Ascending aorta (tissue), 2 donors: ENCODE measurements around the gene HDAC10. TPM values are rescaled to one million over a fixed set of nuclear protein-coding genes. Genes with fewer than 3 reads are reported as not detected.

Experiments
- DNase-seq, 2 donors: peaks; one replicate each; pipeline ENCODE4 v3.0.0-alpha.2; 2019; ENCODE audit warnings: low spot score in 2 of 2
- H3K27ac ChIP-seq, 2 donors: fragments of 200-600 bp; sonication (generic); one replicate each; pipeline ENCODE4 v1.5.1; 2016 to 2017; ENCODE audit warnings: mild to moderate bottlenecking in 1 of 2
- H3K27me3 ChIP-seq: fragments of 200-600 bp; sonication (generic); one replicate; pipeline ENCODE4 v1.5.1; 2017
- H3K36me3 ChIP-seq, 2 donors: fragments of 200-600 bp; sonication (generic); one replicate each; pipeline ENCODE4 v1.5.1; 2016
- H3K4me1 ChIP-seq, 2 donors: fragments of 200-600 bp; sonication (generic); one replicate each; pipeline ENCODE4 v1.5.1; 2016 to 2017; ENCODE audit warnings: mild to moderate bottlenecking in 1 of 2
- H3K4me3 ChIP-seq, 2 donors: fragments of 200-600 bp; sonication (generic); one replicate each; pipeline ENCODE4 v1.5.1; 2016 to 2017; ENCODE audit warnings: mild to moderate bottlenecking in 1 of 2
- H3K9me3 ChIP-seq, 2 donors: fragments of 200-600 bp; sonication (generic); one replicate each; pipeline ENCODE4 v1.5.1; 2016
- intact Hi-C: fragments of 100-400 bp; cut with DNase I; formaldehyde crosslinking; loops from one replicate; pipeline ENCODE4 v1.15.1; 2023
- total RNA-seq: library from RNA; depleted of rRNA; stranded (reverse); fragments of >200 nt; gene quantifications from one replicate; pipeline ENCODE4 v1.1.0, GENCODE V29; 2016
- TF ChIP-seq, protein P1 (sequence below), 3 experiments: fragments of 200-600 bp in 2 of 3; fragments of 450-650 bp in 1 of 3; sonication (generic) in 2 of 3; IDR thresholded peaks; one replicate each; pipeline ENCODE4 v1.5.1; 2016 to 2019; ENCODE audit warnings: antibody characterized with exemption in 3 of 3, mild to moderate bottlenecking in 1 of 3, moderate library complexity in 1 of 3

The HDAC10 gene
- total RNA-seq, 1 donor from 2014 or later = 73.2 TPM

DNA sequence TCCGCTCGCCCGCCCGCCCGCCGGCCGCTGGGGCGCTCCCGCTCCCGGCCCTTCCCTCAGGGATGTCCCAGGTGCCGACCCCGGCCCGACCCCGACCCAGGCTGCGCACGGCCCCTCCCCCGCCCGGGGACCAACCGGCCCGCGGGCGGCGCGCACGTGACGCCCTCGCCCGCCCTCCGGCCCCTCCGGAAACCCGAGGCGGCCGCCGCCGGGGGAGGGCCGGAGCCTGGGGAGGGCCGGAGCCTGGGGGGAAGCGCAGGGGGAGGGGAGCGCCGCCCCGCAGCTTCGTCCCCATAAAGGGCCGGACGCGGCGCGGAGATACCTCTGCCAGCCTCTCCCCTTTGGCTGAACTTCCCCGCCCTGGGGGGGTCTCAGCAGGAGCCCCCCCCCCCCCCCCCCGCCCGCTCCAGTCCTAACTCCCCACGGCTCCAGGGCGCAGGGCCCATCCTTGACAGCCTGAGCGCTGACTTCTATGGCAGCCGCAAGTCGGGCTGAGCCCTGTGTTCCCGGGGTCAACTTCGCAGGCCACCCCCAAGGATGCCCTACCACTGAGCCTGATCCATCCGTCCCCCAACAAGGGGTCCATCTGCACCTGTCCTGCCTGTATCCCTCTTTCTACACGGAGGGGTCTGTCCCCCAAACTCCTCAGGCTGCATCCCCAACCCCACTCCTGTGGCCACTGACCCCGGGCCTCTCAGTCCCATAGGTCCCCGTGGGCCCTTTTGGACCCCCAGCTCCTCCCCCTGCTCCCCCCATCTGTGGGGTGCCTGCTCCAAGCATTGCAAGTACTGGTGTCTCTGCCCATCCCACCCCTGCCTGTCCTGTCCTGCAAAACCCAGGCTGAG is 10.8 kb upstream of the HDAC10 start, which contains the start of gene MAPK12:
Gene MAPK12, minus strand, starts transcription at position 69 of the 845 bp plus-strand sequence. CDS start 174 bp downstream, outside the sequence.
- H3K9me3 ChIP-seq = no peaks in the 10 kb centered on the region
- H3K4me3 ChIP-seq = peak within 1 kb of the TSS; percentile 53 to 67
- intact Hi-C loops = no loop called here
- H3K4me1 ChIP-seq = peaks cover 0 to 8% of the 10 kb centered on the region in 2 donors
- no peaks in the 10 kb centered on the region for H3K36me3 ChIP-seq
- H3K27ac ChIP-seq = peak within 1 kb of the TSS in 1 of 2 donors; percentile 9
- DNase-seq = no peak
- H3K27me3 ChIP-seq = no peaks in the 10 kb centered on the region
- TF ChIP-seq, protein P1, sequence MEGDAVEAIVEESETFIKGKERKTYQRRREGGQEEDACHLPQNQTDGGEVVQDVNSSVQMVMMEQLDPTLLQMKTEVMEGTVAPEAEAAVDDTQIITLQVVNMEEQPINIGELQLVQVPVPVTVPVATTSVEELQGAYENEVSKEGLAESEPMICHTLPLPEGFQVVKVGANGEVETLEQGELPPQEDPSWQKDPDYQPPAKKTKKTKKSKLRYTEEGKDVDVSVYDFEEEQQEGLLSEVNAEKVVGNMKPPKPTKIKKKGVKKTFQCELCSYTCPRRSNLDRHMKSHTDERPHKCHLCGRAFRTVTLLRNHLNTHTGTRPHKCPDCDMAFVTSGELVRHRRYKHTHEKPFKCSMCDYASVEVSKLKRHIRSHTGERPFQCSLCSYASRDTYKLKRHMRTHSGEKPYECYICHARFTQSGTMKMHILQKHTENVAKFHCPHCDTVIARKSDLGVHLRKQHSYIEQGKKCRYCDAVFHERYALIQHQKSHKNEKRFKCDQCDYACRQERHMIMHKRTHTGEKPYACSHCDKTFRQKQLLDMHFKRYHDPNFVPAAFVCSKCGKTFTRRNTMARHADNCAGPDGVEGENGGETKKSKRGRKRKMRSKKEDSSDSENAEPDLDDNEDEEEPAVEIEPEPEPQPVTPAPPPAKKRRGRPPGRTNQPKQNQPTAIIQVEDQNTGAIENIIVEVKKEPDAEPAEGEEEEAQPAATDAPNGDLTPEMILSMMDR (IDR thresholded peaks at IDR 0.05) = no peak

DNA sequence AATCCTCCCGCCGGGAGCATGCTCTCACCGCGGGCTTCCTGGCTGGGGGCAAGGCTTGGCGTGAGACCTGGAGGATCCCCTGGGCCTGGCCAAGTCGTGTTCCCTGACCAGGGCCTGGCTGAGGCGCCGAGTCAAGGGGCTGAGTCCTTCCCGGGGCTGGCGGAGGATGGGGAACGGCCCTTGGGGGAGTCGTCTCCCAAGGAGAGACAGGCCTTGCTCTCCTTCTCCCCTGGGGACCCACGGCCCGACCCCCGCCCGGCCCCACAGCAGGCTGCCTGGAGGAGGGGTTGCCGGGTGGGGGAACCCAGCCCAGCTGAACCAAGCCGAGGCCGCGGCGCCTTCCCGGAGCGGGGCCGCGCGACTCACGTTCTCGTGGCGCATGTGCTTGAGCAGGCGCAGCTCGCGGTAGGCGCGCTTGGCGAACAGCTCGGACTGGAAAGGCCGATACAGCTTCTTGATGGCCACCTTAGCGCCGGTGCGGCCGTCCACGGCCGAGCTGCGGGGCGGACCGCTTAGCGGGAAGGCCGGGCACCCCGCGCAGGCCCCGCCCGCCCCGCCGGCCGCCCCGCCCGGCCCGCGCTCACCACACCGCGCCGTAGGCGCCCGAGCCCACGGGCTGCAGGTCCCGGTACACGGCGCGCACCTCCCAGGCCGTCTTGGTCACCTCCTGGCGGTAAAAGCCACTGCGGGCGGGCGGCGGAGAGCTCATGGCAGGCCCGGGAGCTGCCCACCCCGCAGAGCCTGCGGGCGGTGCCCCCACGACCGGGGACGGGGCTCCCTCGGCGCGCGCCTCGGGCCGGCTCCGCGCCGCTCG is 9.9 kb upstream of the HDAC10 start:
- H3K4me3 ChIP-seq = peak overlapping the region; percentile 53 to 67
- intact Hi-C loops = no loop called here
- H3K9me3 ChIP-seq = no peaks in the 10 kb centered on the region
- DNase-seq = no peak
- H3K27me3 ChIP-seq = no peaks in the 10 kb centered on the region
- TF ChIP-seq, protein P1 (IDR thresholded peaks at IDR 0.05) = no peak
- H3K4me1 ChIP-seq = peaks cover 0 to 8% of the 10 kb centered on the region in 2 donors
- H3K27ac ChIP-seq = peak overlapping the region in 1 of 2 donors; percentile 9
- H3K36me3 ChIP-seq = no peaks in the 10 kb centered on the region

DNA sequence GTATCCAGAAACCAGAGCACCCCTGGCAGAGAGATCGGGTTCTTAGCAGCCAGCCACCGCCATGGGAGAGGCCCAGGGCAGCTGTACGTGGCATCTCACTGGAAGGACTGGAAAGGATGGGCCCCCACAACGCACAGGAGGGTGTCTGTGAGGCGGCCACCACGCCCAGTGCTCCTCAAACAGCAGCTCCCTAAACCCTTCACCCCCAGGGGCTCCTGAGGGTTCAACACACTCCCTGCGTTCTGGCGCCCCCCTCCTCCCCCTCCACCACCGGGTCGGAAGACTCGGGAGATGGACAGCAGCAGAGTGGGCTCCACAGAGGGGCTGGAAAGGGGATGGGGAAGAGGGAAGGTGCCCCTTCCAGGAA is 9.4 kb upstream of the HDAC10 start:
- peaks cover 0 to 8% of the 10 kb centered on the region in 2 donors for H3K4me1 ChIP-seq
- H3K4me3 ChIP-seq = peak overlapping the region; percentile 53 to 67
- intact Hi-C loops = no loop called here
- TF ChIP-seq, protein P1 (IDR thresholded peaks at IDR 0.05) = no peak
- no peak for DNase-seq
- no peaks in the 10 kb centered on the region for H3K36me3 ChIP-seq
- peak overlapping the region in 1 of 2 donors; percentile 9 for H3K27ac ChIP-seq
- H3K9me3 ChIP-seq = no peaks in the 10 kb centered on the region
- H3K27me3 ChIP-seq = no peaks in the 10 kb centered on the region

DNA sequence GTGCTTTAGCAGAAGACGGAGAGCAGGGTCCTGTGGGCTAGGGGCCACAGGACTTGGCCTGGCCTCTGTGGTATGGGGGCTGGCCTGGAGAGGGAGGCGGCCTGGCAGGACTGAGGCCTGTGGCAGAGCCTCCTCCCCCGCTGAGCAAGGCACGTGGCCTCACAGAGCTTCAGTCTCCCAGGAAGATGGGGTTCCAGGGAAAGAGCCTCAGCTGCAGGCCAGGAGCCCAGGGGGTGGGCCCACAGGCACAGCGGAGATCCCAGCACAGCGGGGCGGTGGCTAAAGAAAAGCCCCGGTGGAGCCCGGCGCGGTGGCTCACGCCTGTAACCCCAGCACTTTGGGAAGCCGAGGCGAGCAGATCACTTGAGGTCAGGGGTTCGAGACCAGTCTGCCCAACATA is 8.2 kb upstream of the HDAC10 start:
- peaks cover 0 to 8% of the 10 kb centered on the region in 2 donors for H3K4me1 ChIP-seq
- DNase-seq = no peak
- H3K27ac ChIP-seq = no peak overlapping the region
- no peaks in the 10 kb centered on the region for H3K27me3 ChIP-seq
- no peak overlapping the region for H3K4me3 ChIP-seq
- intact Hi-C loops = no loop called here
- no peaks in the 10 kb centered on the region for H3K9me3 ChIP-seq
- H3K36me3 ChIP-seq = no peaks in the 10 kb centered on the region
- TF ChIP-seq, protein P1 (IDR thresholded peaks at IDR 0.05) = no peak

DNA sequence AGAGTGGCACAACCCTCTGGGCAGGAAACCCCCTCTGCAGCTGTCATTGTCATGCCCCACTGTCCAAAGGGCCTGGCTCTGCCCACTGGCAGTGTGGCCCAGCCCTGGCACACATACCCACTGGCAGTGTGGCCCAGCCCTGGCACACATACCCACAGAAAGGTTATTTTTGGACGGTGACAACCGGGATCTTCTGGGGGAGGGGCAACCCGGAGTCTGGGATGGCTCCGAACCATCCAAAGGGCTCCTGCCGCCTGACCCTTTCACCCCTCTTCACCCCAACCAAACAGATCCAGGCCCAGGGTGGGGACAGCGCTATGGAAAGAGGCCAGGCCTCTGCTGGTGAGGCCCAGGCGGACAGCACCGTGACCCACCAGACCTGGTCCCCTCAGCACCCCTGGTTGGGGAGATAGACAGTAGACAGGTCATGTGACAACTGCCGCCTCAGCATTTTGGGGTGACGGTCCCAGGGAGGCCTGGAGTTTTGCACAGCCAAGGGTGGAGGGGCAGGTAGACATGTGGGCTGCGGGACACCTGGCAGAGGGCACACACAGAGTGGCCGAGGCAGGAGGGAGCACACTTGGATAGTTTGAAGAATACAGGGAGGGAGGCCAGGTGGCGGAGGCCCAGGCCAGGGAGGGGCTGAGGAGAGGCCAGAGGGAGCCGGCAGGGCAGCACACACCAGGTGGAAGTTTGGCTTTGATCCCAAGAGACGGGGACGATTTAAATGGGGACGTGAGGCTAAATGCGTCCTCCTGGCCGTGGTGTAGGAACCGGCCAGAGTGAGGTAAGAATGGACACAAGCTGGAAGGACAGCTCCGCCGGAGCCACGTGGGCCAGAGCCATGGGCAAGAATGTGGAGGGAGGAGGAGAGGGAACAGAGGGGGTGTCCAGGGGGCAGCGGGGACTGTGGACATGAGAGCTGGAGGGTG is 7.6 kb upstream of the HDAC10 start:
- intact Hi-C loops = no loop called here
- no peaks in the 10 kb centered on the region for H3K27me3 ChIP-seq
- H3K9me3 ChIP-seq = no peaks in the 10 kb centered on the region
- TF ChIP-seq, protein P1 (IDR thresholded peaks at IDR 0.05) = no peak
- no peak overlapping the region for H3K4me3 ChIP-seq
- peaks cover 0 to 8% of the 10 kb centered on the region in 2 donors for H3K4me1 ChIP-seq
- no peaks in the 10 kb centered on the region for H3K36me3 ChIP-seq
- no peak overlapping the region for H3K27ac ChIP-seq
- DNase-seq = no peak
